CD4-positive, CD25-positive, alpha-beta regulatory T cell (primary cell): ENCODE results near the gene POLN. TPM values are rescaled to one million over a fixed set of nuclear protein-coding genes. Genes with fewer than 3 reads are reported as not detected.

ENCODE experiments used
- ATAC-seq, 2 donors: fragments of 150-1000 bp; cut with Tn5 transposase; one replicate each; pipeline ENCODE4 v1.10.0; 2021; ENCODE audit warnings: low read depth in 2 of 2, moderate number of reproducible peaks in 2 of 2, moderate library complexity in 1 of 2
- DNase-seq, 3 donors: peaks; one replicate each; pipeline versions ENCODE4 v3.0.0 to v3.0.0-alpha.2; 2012 to 2022; ENCODE audit warnings: mixed read lengths in 1 of 3
- H3K27ac ChIP-seq: one replicate; pipeline ENCODE4 v1.7.0; 2013; ENCODE audit warnings: mild to moderate bottlenecking, low read length; ENCODE audit not compliant: insufficient read depth, poor library complexity, severe bottlenecking
- H3K27me3 ChIP-seq: one replicate; pipeline ENCODE4 v1.7.0; 2013; ENCODE audit warnings: low read length; ENCODE audit not compliant: control insufficient read depth, insufficient read depth
- H3K36me3 ChIP-seq: one replicate; pipeline ENCODE4 v1.7.0; 2013; ENCODE audit warnings: mild to moderate bottlenecking, low read length, moderate library complexity; ENCODE audit not compliant: control insufficient read depth, insufficient read depth
- H3K4me1 ChIP-seq: 2 replicates; pipeline ENCODE4 v1.7.0; 2013; ENCODE audit warnings: mild to moderate bottlenecking, low read length; ENCODE audit not compliant: insufficient read depth, control insufficient read depth, poor library complexity, severe bottlenecking
- H3K4me3 ChIP-seq: one replicate; pipeline ENCODE4 v1.7.0; 2013; ENCODE audit warnings: low read depth, mild to moderate bottlenecking, low read length, moderate library complexity
- H3K9me3 ChIP-seq, 2 experiments: 1 replicate in 1 of 2; 2 replicates in 1 of 2; pipeline ENCODE4 v1.7.0; 2013; ENCODE audit warnings: low read length in 2 of 2, mild to moderate bottlenecking in 1 of 2, moderate library complexity in 1 of 2; ENCODE audit not compliant: control insufficient read depth in 2 of 2
- H3K27ac Mint-ChIP-seq, 3 donors: one replicate each; pipeline ENCODE4 v1.8.0; 2020 to 2022; ENCODE audit warnings: mild to moderate bottlenecking in 3 of 3, mixed read lengths in 3 of 3, moderate library complexity in 2 of 3
- H3K27me3 Mint-ChIP-seq: one replicate; pipeline ENCODE4 v1.8.0; 2022; ENCODE audit warnings: mild to moderate bottlenecking, mixed read lengths
- H3K36me3 Mint-ChIP-seq: one replicate; pipeline ENCODE4 v1.8.0; 2020; ENCODE audit warnings: mixed read lengths
- H3K4me1 Mint-ChIP-seq, 4 donors: one replicate each; pipeline ENCODE4 v1.8.0; 2020 to 2022; ENCODE audit warnings: mixed read lengths in 4 of 4, mild to moderate bottlenecking in 1 of 4
- H3K4me3 Mint-ChIP-seq, 4 donors: one replicate each; pipeline ENCODE4 v1.8.0; 2020 to 2022; ENCODE audit warnings: mild to moderate bottlenecking in 4 of 4, mixed read lengths in 4 of 4, moderate library complexity in 3 of 4
- H3K9me3 Mint-ChIP-seq, 7 donors: one replicate each; pipeline ENCODE4 v1.8.0; 2020 to 2022; ENCODE audit warnings: mixed read lengths in 7 of 7, mild to moderate bottlenecking in 3 of 7, moderate library complexity in 2 of 7
- polyA plus RNA-seq, 4 donors: library from polyadenylated mRNA; unstranded; fragments of 300-500 nt; fragmentation: Illumina TruSeq; gene quantifications; one replicate each; pipeline ENCODE4 v1.2.3, GENCODE V29; 2021
- total RNA-seq: library from RNA; stranded (reverse); gene quantifications from one replicate; pipeline ENCODE4 v1.2.3, GENCODE V29; 2022

The POLN gene
- total and polyA plus RNA-seq, 5 donors from 2014 or later = 0.46 to 4.9 (median 0.94) TPM

DNA sequence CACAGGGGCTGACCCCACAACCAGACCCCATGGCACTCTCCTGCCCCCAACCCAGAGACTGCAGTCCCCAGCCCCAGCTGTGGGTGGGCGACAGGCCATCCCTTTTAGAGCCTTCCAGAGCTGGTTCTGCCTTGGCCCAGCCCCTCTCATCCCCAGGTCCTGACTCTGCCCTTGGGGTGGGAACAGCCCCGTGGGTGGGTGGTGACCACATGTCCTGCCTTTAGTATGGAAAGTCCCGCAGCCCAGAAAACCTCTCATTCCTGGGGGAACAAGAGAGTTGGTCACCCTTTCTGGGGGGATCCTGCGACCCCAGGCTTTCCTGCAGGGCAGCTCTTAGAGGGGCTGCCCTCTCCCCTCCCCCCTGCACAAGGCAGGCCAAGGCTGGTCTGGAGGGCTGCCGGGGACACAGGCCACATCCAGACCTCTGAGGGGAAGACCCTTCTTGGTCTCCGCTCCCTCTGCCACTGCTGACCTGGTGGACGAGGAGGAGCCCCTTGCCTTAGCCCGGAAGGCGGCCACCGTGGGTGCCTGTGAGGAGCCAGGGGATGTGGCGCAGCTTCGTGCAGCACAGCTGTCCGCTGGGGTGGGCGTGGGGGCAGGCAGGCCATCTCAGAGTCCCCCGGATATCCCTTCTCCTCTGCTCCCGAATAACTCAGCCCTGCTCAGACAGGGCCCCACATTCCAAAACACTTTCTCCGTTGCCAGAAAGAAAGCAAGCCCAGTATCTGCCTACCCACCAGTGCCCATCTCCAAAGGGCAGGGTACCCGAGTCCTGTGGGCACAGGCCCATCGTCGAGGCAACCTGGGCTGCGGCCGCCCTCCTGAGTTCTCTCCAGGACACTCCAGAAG lies 26.7 kb upstream of the POLN start:
- Histone ChIP-seq H3K27ac (no peak overlapping the region), H3K27me3 (no peaks in the 10 kb centered on the region), H3K4me1 (no peaks in the 10 kb centered on the region), H3K4me3 (no peak overlapping the region), H3K9me3 (no peaks in the 10 kb centered on the region), H3K36me3 (peaks cover 2% of the 10 kb centered on the region)
- DNase-seq (no peak), ATAC-seq (no peak)
- Mint-ChIP-seq H3K4me1 (peaks cover 0 to 5% (median 4%) of the 10 kb centered on the region in 4 donors), H3K4me3 (no peak overlapping the region), H3K27ac (peak overlapping the region in 1 of 3 donors; percentile 51), H3K9me3 (no peaks in the 10 kb centered on the region), H3K36me3 (peaks cover 7% of the 10 kb centered on the region), H3K27me3 (no peaks in the 10 kb centered on the region)

DNA sequence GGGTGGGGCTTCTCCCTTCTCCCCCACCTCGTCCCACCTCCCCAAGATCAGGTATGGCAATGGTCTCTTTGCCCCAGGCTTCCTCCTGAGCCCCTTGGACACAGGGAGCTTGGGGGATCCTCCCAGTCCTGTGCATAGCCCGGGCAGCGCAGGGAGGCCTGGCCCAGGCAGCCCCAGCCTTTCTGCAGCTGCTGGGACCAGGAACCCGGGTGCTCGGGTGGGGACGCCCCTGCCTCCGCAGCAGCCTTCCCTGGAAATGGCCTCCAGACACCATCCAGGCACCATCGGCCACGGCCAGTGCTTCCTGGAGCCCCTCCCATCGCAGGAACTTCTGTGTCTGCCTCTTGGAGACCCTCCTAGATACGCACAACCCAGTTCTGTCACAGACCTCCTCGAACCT lies 25.9 kb upstream of the POLN start:
- Mint-ChIP-seq H3K4me3 (no peak overlapping the region), H3K27me3 (no peaks in the 10 kb centered on the region), H3K27ac (no peak overlapping the region), H3K4me1 (peaks cover 0 to 8% (median 4%) of the 10 kb centered on the region in 4 donors), H3K36me3 (peaks cover 7% of the 10 kb centered on the region), H3K9me3 (no peaks in the 10 kb centered on the region)
- Histone ChIP-seq H3K4me3 (no peak overlapping the region), H3K4me1 (peaks cover 3% of the 10 kb centered on the region), H3K9me3 (no peaks in the 10 kb centered on the region), H3K27ac (no peak overlapping the region), H3K27me3 (no peaks in the 10 kb centered on the region), H3K36me3 (peaks cover under 1% of the 10 kb centered on the region)
- ATAC-seq = no peak
- no peak for DNase-seq

- peaks cover 5% of the 10 kb centered on the region for H3K36me3 Mint-ChIP-seq
- H3K4me1 Mint-ChIP-seq = peaks cover 0 to 7% (median 2%) of the 10 kb centered on the region in 4 donors
- H3K27me3 Mint-ChIP-seq = no peaks in the 10 kb centered on the region
- no peak overlapping the region for H3K4me3 Mint-ChIP-seq
- H3K9me3 Mint-ChIP-seq = no peaks in the 10 kb centered on the region
- no peak overlapping the region for H3K27ac ChIP-seq
- no peaks in the 10 kb centered on the region for H3K36me3 ChIP-seq
- H3K9me3 ChIP-seq = no peaks in the 10 kb centered on the region
- ATAC-seq (no peak), DNase-seq (no peak)
- peaks cover 8% of the 10 kb centered on the region for H3K4me1 ChIP-seq
- H3K27ac Mint-ChIP-seq = no peak overlapping the region
- H3K27me3 ChIP-seq = no peaks in the 10 kb centered on the region
- no peak overlapping the region for H3K4me3 ChIP-seq
These were observed 25.4 kb upstream of the POLN start for GRCh38 chr4:2267320-2267811.

- Mint-ChIP-seq H3K4me1 (peaks cover 0 to 6% (median 2%) of the 10 kb centered on the region in 4 donors), H3K27me3 (no peaks in the 10 kb centered on the region), H3K27ac (no peak overlapping the region), H3K36me3 (peaks cover 4% of the 10 kb centered on the region), H3K9me3 (no peaks in the 10 kb centered on the region), H3K4me3 (peak overlapping the region in 1 of 4 donors; percentile 78)
- no peak for DNase-seq
- Histone ChIP-seq H3K27ac (no peak overlapping the region), H3K27me3 (no peaks in the 10 kb centered on the region), H3K4me3 (no peak overlapping the region), H3K9me3 (no peaks in the 10 kb centered on the region), H3K4me1 (peaks cover 8% of the 10 kb centered on the region), H3K36me3 (no peaks in the 10 kb centered on the region)
- no peak for ATAC-seq
These were observed 24.9 kb upstream of the POLN start for GRCh38 chr4:2266821-2267220.

DNA sequence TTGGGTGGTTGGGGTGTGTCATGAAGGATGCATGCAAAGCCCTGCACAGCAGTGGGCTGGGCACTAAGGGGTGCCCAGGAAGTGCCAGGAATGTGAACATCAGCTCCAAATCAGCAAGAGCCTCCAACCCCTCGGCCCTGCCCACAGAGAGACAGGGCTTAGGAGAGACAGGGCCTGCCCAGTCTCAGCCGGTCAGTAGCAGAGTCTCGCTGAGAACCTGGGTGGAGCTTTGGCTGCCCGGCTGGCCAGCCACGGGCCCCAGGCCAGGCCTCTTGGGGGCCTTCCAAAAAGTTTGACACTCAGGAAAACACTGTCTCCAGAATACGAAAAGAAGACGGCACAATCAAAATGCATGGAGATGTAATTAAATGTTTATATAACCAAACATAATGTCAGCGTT lies 24.3 kb upstream of the POLN start:
- peaks cover 8% of the 10 kb centered on the region for H3K4me1 ChIP-seq
- H3K27ac ChIP-seq = no peak overlapping the region
- Mint-ChIP-seq H3K9me3 (no peaks in the 10 kb centered on the region), H3K27me3 (no peaks in the 10 kb centered on the region), H3K27ac (peak overlapping the region in 1 of 3 donors; percentile 55), H3K4me3 (no peak overlapping the region), H3K36me3 (peaks cover 4% of the 10 kb centered on the region), H3K4me1 (peaks cover 0 to 6% (median 2%) of the 10 kb centered on the region in 4 donors)
- H3K9me3 ChIP-seq = no peaks in the 10 kb centered on the region
- H3K4me3 ChIP-seq = no peak overlapping the region
- no peak for ATAC-seq
- no peak for DNase-seq
- H3K36me3 ChIP-seq = no peaks in the 10 kb centered on the region
- H3K27me3 ChIP-seq = no peaks in the 10 kb centered on the region

GRCh38 chr4:2265113-2266110 lies 23.5 kb upstream of the POLN start:
- Mint-ChIP-seq H3K36me3 (peaks cover 4% of the 10 kb centered on the region), H3K4me1 (peaks cover 0 to 7% (median 2%) of the 10 kb centered on the region in 4 donors), H3K4me3 (no peak overlapping the region), H3K27me3 (no peaks in the 10 kb centered on the region), H3K9me3 (no peaks in the 10 kb centered on the region), H3K27ac (no peak overlapping the region)
- Histone ChIP-seq H3K9me3 (no peaks in the 10 kb centered on the region), H3K27me3 (no peaks in the 10 kb centered on the region), H3K4me3 (no peak overlapping the region), H3K27ac (no peak overlapping the region), H3K36me3 (no peaks in the 10 kb centered on the region), H3K4me1 (peaks cover 14% of the 10 kb centered on the region)
- DNase-seq = no peak
- no peak for ATAC-seq

DNA sequence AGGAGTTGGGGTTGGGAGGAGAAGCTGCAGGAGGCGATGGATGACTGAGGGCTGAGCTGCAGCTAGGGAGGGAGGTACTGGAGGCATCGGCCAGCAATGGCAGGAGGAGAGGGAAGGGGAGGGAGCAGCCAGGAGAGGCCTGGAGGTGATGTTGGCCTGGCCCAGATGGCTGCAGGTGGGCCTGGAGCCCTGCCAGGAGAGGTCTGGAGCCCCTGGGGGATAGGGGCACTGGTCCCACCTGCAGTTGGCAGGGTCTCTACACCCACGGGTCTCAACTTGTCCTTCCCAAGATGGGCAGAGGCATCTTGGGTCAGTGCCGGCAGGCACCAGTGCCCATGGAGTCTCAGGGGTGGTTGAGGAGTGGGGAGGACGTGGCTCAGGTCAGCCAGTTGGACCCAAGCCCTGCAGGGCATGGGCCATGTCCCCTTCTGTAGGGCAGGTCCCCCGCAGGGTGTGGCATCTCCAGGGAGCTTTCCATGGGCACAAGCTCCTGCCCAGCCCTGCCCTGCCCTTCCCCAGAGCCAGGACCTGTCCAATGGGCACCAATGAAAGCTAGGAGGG lies 22.6 kb upstream of the POLN start:
- peaks cover 0 to 10% (median 2%) of the 10 kb centered on the region in 4 donors for H3K4me1 Mint-ChIP-seq
- H3K27ac Mint-ChIP-seq = no peak overlapping the region
- no peaks in the 10 kb centered on the region for H3K27me3 Mint-ChIP-seq
- no peaks in the 10 kb centered on the region for H3K9me3 ChIP-seq
- DNase-seq = no peak
- no peak overlapping the region for H3K27ac ChIP-seq
- H3K4me3 Mint-ChIP-seq = no peak overlapping the region
- no peaks in the 10 kb centered on the region for H3K27me3 ChIP-seq
- H3K4me1 ChIP-seq = peaks cover 23% of the 10 kb centered on the region
- no peaks in the 10 kb centered on the region for H3K9me3 Mint-ChIP-seq
- ATAC-seq = no peak
- no peak overlapping the region for H3K4me3 ChIP-seq
- H3K36me3 Mint-ChIP-seq = peaks cover 2% of the 10 kb centered on the region
- no peaks in the 10 kb centered on the region for H3K36me3 ChIP-seq
